H1 (cell line): ENCODE data around the gene BCAP31. TPM values are rescaled to one million over a fixed set of nuclear protein-coding genes. Genes with fewer than 3 reads are reported as not detected.

Experiments used
- CTCF ChIA-PET: fragments of 300-600 bp; sonication (Branson Sonifier 250); formaldehyde crosslinking; loops from one replicate; lab custom pipeline; 2021; ENCODE audit not compliant: partially characterized antibody; lab: Charles Lee
- POLR2A ChIA-PET: fragments of 300-600 bp; sonication (Branson Sonifier 250); formaldehyde crosslinking; loops from one replicate; lab custom pipeline; 2021; ENCODE audit warnings: inconsistent platforms; ENCODE audit not compliant: partially characterized antibody; lab: Charles Lee
- DNase-seq, 2 experiments: peaks; one replicate each; pipeline versions ENCODE4 v3.0.0 to v3.0.0-alpha.2; 2010 to 2022; ENCODE audit warnings: low spot score in 2 of 2, low read depth in 1 of 2, mixed read lengths in 1 of 2
- FAIRE-seq: peaks from 2 replicates; lab custom pipeline; 2011; peaks lifted over from hg19 to GRCh38; lab: Jason Lieb, UNC
- H2AFZ ChIP-seq: 2 replicates; pipeline ENCODE4 v1.8.1; 2012; ENCODE audit warnings: low read length, inconsistent platforms
- H2AK5ac ChIP-seq: 2 replicates; pipeline ENCODE4 v1.6.1; 2013; ENCODE audit warnings: low read depth, low read length
- H2BK120ac ChIP-seq: replicated peaks from 2 replicates; pipeline ENCODE3; 2013; ENCODE audit warnings: low read depth, low read length, inconsistent platforms
- H2BK12ac ChIP-seq: 2 replicates; pipeline ENCODE4 v1.6.1; 2013; ENCODE audit warnings: low read depth, low read length
- H2BK15ac ChIP-seq: 2 replicates; pipeline ENCODE4 v1.6.1; 2013; ENCODE audit warnings: low read length
- H2BK20ac ChIP-seq: 2 replicates; pipeline ENCODE4 v1.6.1; 2013; ENCODE audit warnings: low read length
- H2BK5ac ChIP-seq: 2 replicates; pipeline ENCODE4 v1.6.1; 2013; ENCODE audit warnings: low read depth, low read length
- H3K14ac ChIP-seq: 2 replicates; pipeline ENCODE4 v1.6.1; 2013; ENCODE audit warnings: inconsistent platforms; ENCODE audit not compliant: insufficient read length
- H3K18ac ChIP-seq: 2 replicates; pipeline ENCODE4 v1.6.1; 2013; ENCODE audit warnings: low read length; ENCODE audit errors: extremely low read depth
- H3K23ac ChIP-seq: 2 replicates; pipeline ENCODE4 v1.6.1; 2013; ENCODE audit warnings: inconsistent platforms; ENCODE audit not compliant: insufficient read length
- H3K23me2 ChIP-seq: 2 replicates; pipeline ENCODE4 v1.6.1; 2013; ENCODE audit warnings: low read depth, low read length
- H3K27ac ChIP-seq: 2 replicates; pipeline ENCODE4 v1.6.1; 2011; ENCODE audit warnings: low read depth, low read length, inconsistent platforms
- H3K27me3 ChIP-seq, 4 experiments: replicated peaks in 1 of 4; 1 replicate in 1 of 4; 2 replicates in 3 of 4; pipeline versions ENCODE4 v1.6.1 to v1.8.1; 2011 to 2013; ENCODE audit warnings: low read length in 3 of 4, mild to moderate bottlenecking in 3 of 4, inconsistent platforms in 2 of 4, mixed read lengths in 2 of 4, moderate library complexity in 1 of 4; ENCODE audit not compliant: control insufficient read depth in 3 of 4, insufficient read depth in 3 of 4; ENCODE audit errors: extremely low read depth in 1 of 4
- H3K36me3 ChIP-seq, 4 experiments: 2 replicates each; pipeline versions ENCODE4 v1.6.1 to v1.8.1; 2011 to 2013; ENCODE audit warnings: mild to moderate bottlenecking in 4 of 4, low read length in 3 of 4, moderate library complexity in 2 of 4, control low read depth in 1 of 4, inconsistent platforms in 1 of 4; ENCODE audit not compliant: insufficient read depth in 4 of 4, control insufficient read depth in 2 of 4
- H3K4ac ChIP-seq: replicated peaks from 2 replicates; pipeline ENCODE3; 2013; ENCODE audit warnings: low read length, low read depth, mixed read lengths, inconsistent platforms; ENCODE audit not compliant: insufficient read length
- H3K4me1 ChIP-seq, 4 experiments: replicated peaks in 1 of 4; 1 replicate in 1 of 4; 2 replicates in 3 of 4; pipeline versions ENCODE4 v1.6.1 to v1.8.1; 2011 to 2013; ENCODE audit warnings: low read length in 3 of 4, inconsistent platforms in 2 of 4, mixed read lengths in 1 of 4; ENCODE audit not compliant: insufficient read depth in 4 of 4, control insufficient read depth in 3 of 4
- H3K4me2 ChIP-seq, 2 experiments: 2 replicates each; pipeline versions ENCODE4 v1.6.1 to v1.8.1; 2011 to 2013; ENCODE audit warnings: low read depth in 2 of 2, low read length in 2 of 2, control low read depth in 1 of 2, inconsistent platforms in 1 of 2, mild to moderate bottlenecking in 1 of 2; ENCODE audit not compliant: insufficient read depth in 1 of 2
- H3K4me3 ChIP-seq, 4 experiments: fragments of 200-600, 300-600 bp in 1 of 4; sonication (generic), shearing (Covaris generic), sonication (Bioruptor Twin) in 1 of 4; 2 replicates each; pipeline versions ENCODE4 v1.5.1 to v1.8.1; 2011 to 2016; ENCODE audit warnings: low read length in 4 of 4, low read depth in 3 of 4, control low read depth in 2 of 4, inconsistent platforms in 2 of 4, mild to moderate bottlenecking in 2 of 4, mixed read lengths in 1 of 4, moderate library complexity in 1 of 4; ENCODE audit not compliant: insufficient read depth in 2 of 4; ENCODE audit errors: extremely low read depth in 1 of 4
- H3K56ac ChIP-seq: replicated peaks from 2 replicates; pipeline ENCODE3; 2013; ENCODE audit warnings: low read depth, mild to moderate bottlenecking, mixed read lengths, low read length, inconsistent platforms; ENCODE audit not compliant: insufficient read length
- H3K79me1 ChIP-seq: 2 replicates; pipeline ENCODE4 v1.6.1; 2013; ENCODE audit warnings: low read depth, low read length, control low read depth
- H3K79me2 ChIP-seq, 2 experiments: 2 replicates each; pipeline versions ENCODE4 v1.6.1 to v1.8.1; 2012 to 2013; ENCODE audit warnings: low read length in 2 of 2, mild to moderate bottlenecking in 2 of 2, inconsistent platforms in 1 of 2; ENCODE audit not compliant: insufficient read depth in 2 of 2, control insufficient read depth in 1 of 2
- H3K9ac ChIP-seq, 4 experiments: replicated peaks in 1 of 4; 1 replicate in 1 of 4; 2 replicates in 3 of 4; pipeline versions ENCODE4 v1.6.1 to v1.8.1; 2011 to 2013; ENCODE audit warnings: low read depth in 3 of 4, low read length in 3 of 4, control low read depth in 2 of 4, mild to moderate bottlenecking in 2 of 4, moderate library complexity in 2 of 4, inconsistent platforms in 1 of 4; ENCODE audit errors: extremely low read depth in 1 of 4
- H3K9me3 ChIP-seq, 2 experiments: 2 replicates each; pipeline versions ENCODE4 v1.6.1 to v1.8.1; 2012 to 2013; ENCODE audit warnings: mild to moderate bottlenecking in 2 of 2, moderate library complexity in 2 of 2, control low read depth in 1 of 2, inconsistent platforms in 1 of 2, low read depth in 1 of 2, low read length in 1 of 2, mixed read lengths in 1 of 2; ENCODE audit not compliant: insufficient read depth in 2 of 2
- H4K20me1 ChIP-seq, 2 experiments: replicated peaks in 1 of 2; 2 replicates each; pipeline versions ENCODE3 to v1.8.1; 2011 to 2013; ENCODE audit warnings: inconsistent platforms in 2 of 2, low read length in 2 of 2, mild to moderate bottlenecking in 1 of 2; ENCODE audit not compliant: insufficient read depth in 2 of 2, control insufficient read depth in 1 of 2
- H4K5ac ChIP-seq: 2 replicates; pipeline ENCODE4 v1.6.1; 2013; ENCODE audit warnings: low read length, low read depth, mixed read lengths, inconsistent platforms; ENCODE audit not compliant: insufficient read length
- H4K8ac ChIP-seq: 2 replicates; pipeline ENCODE4 v1.8.0; 2013; ENCODE audit warnings: mild to moderate bottlenecking, moderate library complexity, low read length, inconsistent platforms; ENCODE audit not compliant: insufficient read depth; ENCODE audit errors: extremely low read depth
- H4K91ac ChIP-seq: replicated peaks from 2 replicates; pipeline ENCODE3; 2013; ENCODE audit warnings: low read length, mixed read lengths, inconsistent platforms; ENCODE audit not compliant: insufficient read length
- TCF12 ChIP-seq: IDR thresholded peaks from 2 replicates; pipeline ENCODE4 v1.6.1; 2011; ENCODE audit warnings: low read depth, mild to moderate bottlenecking, low read length
- WGBS, 2 experiments: shearing (Covaris generic) in 1 of 2; methylation state at CpG; one replicate each; pipeline versions ENCODE4 v1.1.6 to v1.1.7; 2013 to 2015; ENCODE audit warnings: low lambda C conversion rate in 2 of 2, mixed read lengths in 2 of 2, inconsistent platforms in 1 of 2, low coverage in 1 of 2, missing lambda C conversion rate in 1 of 2; ENCODE audit not compliant: insufficient replicate concordance in 2 of 2, insufficient coverage in 1 of 2, insufficient read length in 1 of 2; ENCODE audit errors: extremely low coverage in 1 of 2, missing lambda C conversion rate in 1 of 2; 5-methylcytosine and 5-hydroxymethylcytosine counted together
- polyA plus RNA-seq, 7 experiments: library from polyadenylated mRNA; depleted of rRNA in 3 of 7; stranded (reverse) in 5 of 7; unstranded in 2 of 7; fragments of >200 nt in 5 of 7; fragments of 200-250 nt in 2 of 7; gene quantifications; 1 replicate in 5 of 7; 2 replicates in 1 of 7; 4 replicates in 1 of 7; pipeline versions ENCODE4 v1.2.1 to v1.2.3, GENCODE V29; 2011 to 2013; ENCODE audit warnings: missing spikeins in 2 of 7, mixed read lengths in 2 of 7
- total RNA-seq: library from RNA; stranded (reverse); fragmentation: NEBNext Ultra II Directional; extraction: Animal tissue kit (Norgen Biotek cat#: 25700); gene quantifications from 2 replicates; pipeline ENCODE4 v1.2.1, GENCODE V29; 2021

Gene BCAP31
- total and polyA plus RNA-seq, 2 of the 8 experiments (the other 6 are each of a cell fraction or from before 2014, with no cell fraction given) = 136 to 159 TPM

DNA sequence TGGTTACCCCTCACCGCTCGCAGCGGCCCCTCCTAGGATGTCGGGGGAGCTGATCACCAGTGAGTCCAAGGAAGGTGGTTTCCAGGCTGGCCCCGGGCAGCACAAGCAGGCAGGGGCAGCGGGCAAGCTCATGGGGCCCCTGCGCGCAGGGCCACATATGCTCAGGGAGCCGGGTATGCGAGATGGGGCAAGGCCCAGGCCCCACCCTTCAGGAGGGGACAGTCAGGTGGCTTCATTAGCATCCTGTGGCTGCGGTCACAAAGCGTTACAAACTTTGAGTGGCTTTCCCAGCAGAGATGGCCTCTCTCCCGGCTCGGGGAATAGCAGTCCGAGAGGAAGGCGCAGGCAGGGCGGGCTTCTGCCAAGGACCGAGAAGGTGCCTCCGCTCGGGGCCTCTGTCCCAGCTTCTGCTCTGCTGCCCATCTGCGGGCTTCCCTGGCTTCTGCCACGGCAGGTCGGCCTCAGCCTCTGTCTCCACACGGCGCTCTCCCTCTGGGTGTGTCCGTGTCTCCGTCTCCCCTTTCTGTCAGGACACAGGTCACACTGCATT lies 13.9 kb upstream of the BCAP31 start:
- H3K56ac ChIP-seq = no peak overlapping the region
- no peaks in the 10 kb centered on the region for H3K27me3 ChIP-seq
- ChIA-PET CTCF (interaction anchor here (0.7 to 1.8 kb wide), 3 partner anchors 9 to 159 kb away, joined by 3 to 4 read pairs (median 3); no protein-coding TSS in a partner anchor), POLR2A (no interaction called here)
- H2BK20ac ChIP-seq = no peak overlapping the region
- no peaks in the 10 kb centered on the region for H3K79me1 ChIP-seq
- H3K18ac ChIP-seq = no peak overlapping the region
- no peaks in the 10 kb centered on the region for H3K79me2 ChIP-seq
- no peak overlapping the region for H3K23ac ChIP-seq
- H2AK5ac ChIP-seq = no peak overlapping the region
- no peak overlapping the region for H3K9ac ChIP-seq
- WGBS, 2 experiments = 91% methylated on average over 11 of the region's 27 CpGs; no CpG with 5 or more reads in 1 of the 2 experiments
- DNase-seq (no peak), FAIRE-seq (no peak)
- H4K8ac ChIP-seq = no peak overlapping the region
- no peak overlapping the region for H2BK15ac ChIP-seq
- no peak overlapping the region for H4K5ac ChIP-seq
- no peak overlapping the region for H4K91ac ChIP-seq
- no peak overlapping the region for H3K14ac ChIP-seq
- H3K4me3 ChIP-seq = no peak overlapping the region
- H3K4ac ChIP-seq = no peak overlapping the region
- no peak overlapping the region for H3K27ac ChIP-seq
- no peaks in the 10 kb centered on the region for H4K20me1 ChIP-seq
- H3K4me1 ChIP-seq = peaks cover 0 to 4% (median under 1%) of the 10 kb centered on the region in 4 experiments; a peak in 5 of 7 replicates
- TF ChIP-seq TCF12 = no peak
- H3K36me3 ChIP-seq = no peaks in the 10 kb centered on the region
- H2BK5ac ChIP-seq = no peak overlapping the region
- no peak overlapping the region for H2BK120ac ChIP-seq
- no peak overlapping the region for H2BK12ac ChIP-seq
- no peaks in the 10 kb centered on the region for H3K23me2 ChIP-seq
- H3K4me2 ChIP-seq = no peak overlapping the region
- H2AFZ ChIP-seq = no peak overlapping the region
- H3K9me3 ChIP-seq = no peaks in the 10 kb centered on the region
